HepG2 (cell line): ENCODE data around the gene IPPK. TPM values are rescaled to one million over a fixed set of nuclear protein-coding genes. Genes with fewer than 3 reads are reported as not detected.

Experiments
- ATAC-seq: fragments of 200-7000 bp; cut with Tn5 transposase; 3 replicates; pipeline ENCODE4 v1.9.1; 2020; ENCODE audit warnings: mild to moderate bottlenecking, moderate library complexity
- BruUV-seq: library from RNA; stranded (reverse); fragments of 400-500 nt; replicated peaks from 2 replicates; lab custom pipeline; 2021; lab: Mats Ljungman, UMichigan
- CTCF ChIA-PET: fragments of 300-600 bp; formaldehyde crosslinking; extraction: SDS; loops from one replicate; lab custom pipeline; 2021; ENCODE audit warnings: low total read pairs, inconsistent platforms, low intra/inter-chr PET ratio; lab: Yijun Ruan, JAX
- POLR2A ChIA-PET: fragments of 350-600 bp; sonication (Branson Sonifier 250); formaldehyde crosslinking; loops from one replicate; lab custom pipeline; 2020; ENCODE audit warnings: antibody characterized with exemption, inconsistent platforms; lab: Yijun Ruan, JAX
- DNase-seq: peaks from one replicate; pipeline ENCODE4 v3.0.0-alpha.2; 2015; ENCODE audit warnings: low spot score
- FAIRE-seq: peaks from 3 replicates; lab custom pipeline; 2011; peaks lifted over from hg19 to GRCh38; lab: Jason Lieb, UNC
- H2AFZ ChIP-seq: one replicate; pipeline ENCODE4 v1.6.1; 2011; ENCODE audit warnings: low read length, inconsistent platforms
- H3K27ac ChIP-seq: fragments of 300-600 bp; 3 replicates; pipeline ENCODE4 v1.8.0; 2011; ENCODE audit warnings: mixed run types, mild to moderate bottlenecking, mixed read lengths, low read length, inconsistent platforms; ENCODE audit not compliant: insufficient read depth; ENCODE audit errors: extremely low read length
- H3K27me3 ChIP-seq, 2 experiments: fragments of 200-600 bp in 1 of 2; 2 replicates in 1 of 2; 3 replicates in 1 of 2; pipeline versions ENCODE4 v1.6.0 to v1.8.0; 2011; ENCODE audit warnings: low read length in 2 of 2, mild to moderate bottlenecking in 2 of 2, moderate library complexity in 2 of 2, inconsistent platforms in 1 of 2; ENCODE audit not compliant: insufficient read depth in 2 of 2, control insufficient read depth in 1 of 2
- H3K36me3 ChIP-seq, 2 experiments: fragments of 200-600 bp in 1 of 2; replicated peaks in 1 of 2; 2 replicates in 1 of 2; 3 replicates in 1 of 2; pipeline versions ENCODE4 v1.5.1 to v1.8.0; 2011; ENCODE audit warnings: low read length in 2 of 2, inconsistent platforms in 1 of 2; ENCODE audit not compliant: insufficient read depth in 2 of 2, control insufficient read depth in 1 of 2
- H3K4me1 ChIP-seq: 2 replicates; pipeline ENCODE4 v1.5.1; 2012; ENCODE audit warnings: low read length, inconsistent platforms; ENCODE audit not compliant: insufficient read depth
- H3K4me2 ChIP-seq: 2 replicates; pipeline ENCODE4 v1.6.0; 2011; ENCODE audit warnings: low read depth, low read length, inconsistent platforms
- H3K4me3 ChIP-seq, 3 experiments: fragments of 200-600 bp in 1 of 3; sonication (generic), shearing (Covaris generic) in 1 of 3; replicated peaks in 1 of 3; 2 replicates each; pipeline ENCODE4 v1.5.1; 2011 to 2016; ENCODE audit warnings: low read length in 3 of 3, inconsistent platforms in 2 of 3, low read depth in 2 of 3, mild to moderate bottlenecking in 2 of 3, control low read depth in 1 of 3, mixed read lengths in 1 of 3; ENCODE audit not compliant: insufficient read depth in 1 of 3
- H3K79me2 ChIP-seq: one replicate; pipeline ENCODE4 v1.6.1; 2011; ENCODE audit warnings: low read length, inconsistent platforms; ENCODE audit not compliant: insufficient read depth
- H3K9ac ChIP-seq: 2 replicates; pipeline ENCODE4 v1.6.0; 2011; ENCODE audit warnings: mild to moderate bottlenecking, low read depth, low read length, inconsistent platforms; ENCODE audit not compliant: insufficient read depth
- H3K9me3 ChIP-seq: 2 replicates; pipeline ENCODE4 v1.5.1; 2012; ENCODE audit warnings: mild to moderate bottlenecking, low read length
- H4K20me1 ChIP-seq: 2 replicates; pipeline ENCODE4 v1.6.0; 2011; ENCODE audit warnings: inconsistent platforms, mild to moderate bottlenecking, low read length, moderate library complexity; ENCODE audit not compliant: insufficient read depth
- BCLAF1 ChIP-seq: fragments of 450-650 bp; IDR thresholded peaks from 2 replicates; pipeline ENCODE4 v1.6.1; 2017; ENCODE audit warnings: mild to moderate bottlenecking
- CBX5 ChIP-seq: sonication (generic); formaldehyde crosslinking; IDR thresholded peaks from 2 replicates; pipeline ENCODE4 v1.4.0; 2020; ENCODE audit warnings: missing genetic modification reagents, borderline replicate concordance
- GABPA ChIP-seq, 2 experiments: IDR thresholded peaks; 2 replicates each; pipeline ENCODE4 v1.6.1; 2011 to 2016; ENCODE audit warnings: low read depth in 2 of 2, low read length in 1 of 2, missing biosample characterization in 1 of 2, missing genetic modification characterization in 1 of 2
- SMARCC2 ChIP-seq: fragments of 450-650 bp; IDR thresholded peaks from 2 replicates; pipeline ENCODE4 v1.6.1; 2017; ENCODE audit warnings: antibody characterized with exemption, mild to moderate bottlenecking
- ZBTB3 ChIP-seq: sonication (generic); formaldehyde crosslinking; IDR thresholded peaks from 2 replicates; pipeline ENCODE4 v1.4.0; 2020; ENCODE audit warnings: low read depth, mild to moderate bottlenecking, moderate library complexity, missing genetic modification reagents, borderline replicate concordance
- ZMYM3 ChIP-seq: sonication (generic); formaldehyde crosslinking; IDR thresholded peaks from 2 replicates; pipeline ENCODE4 v1.5.1; 2020; ENCODE audit warnings: mild to moderate bottlenecking, missing genetic modification reagents
- ZNF337 ChIP-seq: sonication (generic); formaldehyde crosslinking; IDR thresholded peaks from 2 replicates; pipeline ENCODE4 v1.5.1; 2020; ENCODE audit warnings: missing genetic modification reagents, low read depth, mild to moderate bottlenecking, borderline replicate concordance
- ZNF547 ChIP-seq: sonication (generic); formaldehyde crosslinking; IDR thresholded peaks from 2 replicates; pipeline ENCODE4 v1.5.1; 2020; ENCODE audit warnings: mild to moderate bottlenecking, missing genetic modification reagents
- ZNF557 ChIP-seq: sonication (generic); formaldehyde crosslinking; IDR thresholded peaks from 2 replicates; pipeline ENCODE4 v1.4.0; 2020; ENCODE audit warnings: missing genetic modification reagents
- ZNF569 ChIP-seq: sonication (generic); formaldehyde crosslinking; IDR thresholded peaks from 2 replicates; pipeline ENCODE4 v1.5.0; 2020; ENCODE audit warnings: mild to moderate bottlenecking, missing genetic modification reagents, moderate library complexity, borderline replicate concordance
- ZNF761 ChIP-seq: sonication (generic); formaldehyde crosslinking; conservative IDR thresholded peaks from 2 replicates; pipeline ENCODE4 v1.4.0; 2020; ENCODE audit warnings: mild to moderate bottlenecking, missing genetic modification reagents
- WGBS: methylation state at CpG from one replicate; pipeline ENCODE4 v1.1.6; 2017; ENCODE audit warnings: low lambda C conversion rate; 5-methylcytosine and 5-hydroxymethylcytosine counted together
- in situ Hi-C: cut with HindIII; loops from 2 replicates; pipeline ENCODE4 v1.10.0; 2017; ENCODE audit warnings: low pct_unique_long_range_greater_than_20kb; ENCODE audit not compliant: extremely low pct_ligation_motif_present
- intact Hi-C: fragments of 100-400 bp; cut with micrococcal nuclease; formaldehyde crosslinking; loops from one replicate; pipeline ENCODE4 v1.10.0; 2022; ENCODE audit not compliant: unreplicated experiment
- polyA plus RNA-seq, 8 experiments: library from polyadenylated mRNA; depleted of rRNA in 3 of 8; stranded (reverse) in 7 of 8; unstranded in 1 of 8; fragments of >200 nt; fragmentation: Illumina TruSeq in 4 of 8; extraction: Trizol in 4 of 8; gene quantifications; 2 replicates each; pipeline versions ENCODE4 v1.2.1 to v1.2.3, GENCODE V29; 2011 to 2016; ENCODE audit warnings: low read depth in 4 of 8, missing spikeins in 1 of 8, mixed read lengths in 1 of 8; ENCODE audit not compliant: insufficient read depth in 1 of 8
- total RNA-seq, 5 experiments: library from RNA; depleted of rRNA; stranded (reverse); fragments of >200 nt; fragmentation: Illumina TruSeq; extraction: Trizol; gene quantifications; 2 replicates each; pipeline ENCODE4 v1.2.3, GENCODE V29; 2016; ENCODE audit warnings: low read depth in 1 of 5
- TF ChIP-seq, protein P1 (sequence below): sonication (generic); formaldehyde crosslinking; IDR thresholded peaks from 2 replicates; pipeline ENCODE4 v1.4.0; 2020; ENCODE audit warnings: missing genetic modification reagents
- TF ChIP-seq, protein P2 (sequence below): fragments of 450-650 bp; IDR thresholded peaks from 2 replicates; pipeline ENCODE4 v1.6.1; 2017

IPPK gene
- total and polyA plus RNA-seq, 2 of the 13 experiments (the other 11 are each of a cell fraction or from before 2014, with no cell fraction given): 9.9 to 14.1 TPM

DNA sequence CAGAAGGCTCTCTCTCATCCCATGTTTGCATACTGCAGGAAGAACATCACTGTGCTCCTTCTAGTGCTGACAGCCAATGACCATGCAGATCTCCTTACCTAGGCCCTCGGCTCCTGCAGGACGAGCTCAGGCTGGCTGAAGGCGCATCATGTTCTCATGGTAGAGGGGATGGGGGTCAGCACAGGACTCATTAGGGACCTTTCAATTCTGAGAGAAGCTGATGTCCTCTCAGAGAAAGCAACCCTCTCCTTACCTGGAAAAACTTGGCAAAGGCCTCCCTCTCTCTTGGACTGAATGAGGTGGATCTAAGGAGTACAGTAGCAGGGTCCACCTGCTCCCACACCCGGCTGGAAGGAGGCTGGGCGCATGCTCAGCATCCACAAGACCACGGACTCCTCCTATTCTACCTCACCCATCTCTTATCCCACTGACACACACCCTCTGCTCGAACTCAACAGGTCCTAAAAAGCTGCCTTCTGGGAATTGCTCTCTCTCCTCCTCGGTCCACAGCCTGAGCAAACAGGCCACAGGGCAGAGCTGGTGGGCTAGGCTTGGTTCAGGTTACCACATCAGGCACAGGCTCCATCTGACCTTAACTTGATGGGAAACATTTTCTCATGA lies 2.9 kb downstream of the IPPK start:
- no peaks in the 10 kb centered on the region for H3K9me3 ChIP-seq
- WGBS: 94% methylated on average over 8 of the region's 8 CpGs
- in situ Hi-C loops (no loop called here), intact Hi-C loops (no loop called here)
- peaks cover 42% of the 10 kb centered on the region for H3K4me1 ChIP-seq
- H3K4me2 ChIP-seq: no peak overlapping the region
- H3K36me3 ChIP-seq: peaks cover 2 to 12% of the 10 kb centered on the region in 2 experiments; a peak in 2 of 5 replicates
- FAIRE-seq: no peak
- H4K20me1 ChIP-seq: peaks cover 4% of the 10 kb centered on the region; the same call in 1 of the 2 replicates
- DNase-seq: no peak
- BruUV-seq: no TSS peak
- H3K27me3 ChIP-seq: no peaks in the 10 kb centered on the region; a peak in 1 of 5 replicates
- H3K4me3 ChIP-seq: no peak overlapping the region
- POLR2A ChIA-PET: no interaction called here
- H3K27ac ChIP-seq: no peak overlapping the region
- no peak overlapping the region for H3K9ac ChIP-seq
- TF ChIP-seq, protein P1, sequence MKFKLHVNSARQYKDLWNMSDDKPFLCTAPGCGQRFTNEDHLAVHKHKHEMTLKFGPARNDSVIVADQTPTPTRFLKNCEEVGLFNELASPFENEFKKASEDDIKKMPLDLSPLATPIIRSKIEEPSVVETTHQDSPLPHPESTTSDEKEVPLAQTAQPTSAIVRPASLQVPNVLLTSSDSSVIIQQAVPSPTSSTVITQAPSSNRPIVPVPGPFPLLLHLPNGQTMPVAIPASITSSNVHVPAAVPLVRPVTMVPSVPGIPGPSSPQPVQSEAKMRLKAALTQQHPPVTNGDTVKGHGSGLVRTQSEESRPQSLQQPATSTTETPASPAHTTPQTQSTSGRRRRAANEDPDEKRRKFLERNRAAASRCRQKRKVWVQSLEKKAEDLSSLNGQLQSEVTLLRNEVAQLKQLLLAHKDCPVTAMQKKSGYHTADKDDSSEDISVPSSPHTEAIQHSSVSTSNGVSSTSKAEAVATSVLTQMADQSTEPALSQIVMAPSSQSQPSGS (CRISPR knock-in tag): no peak
- TF ChIP-seq ZNF547 (CRISPR knock-in tag): no peak
- no peak for TF ChIP-seq ZNF557 (CRISPR knock-in tag)
- no peak for TF ChIP-seq GABPA (IDR thresholded peaks at IDR 0.05; ENCODE audit: low read depth, low read length)
- TF ChIP-seq GABPA (CRISPR knock-in tag; IDR thresholded peaks at IDR 0.05; ENCODE audit: low read depth): no peak
- TF ChIP-seq SMARCC2: no peak
- TF ChIP-seq BCLAF1: no peak
- TF ChIP-seq ZNF569 (CRISPR knock-in tag): no peak
- TF ChIP-seq ZBTB3 (CRISPR knock-in tag): no peak
- TF ChIP-seq ZNF761 (CRISPR knock-in tag): no peak
- no peak for TF ChIP-seq ZMYM3 (CRISPR knock-in tag)
- no peak for TF ChIP-seq ZNF337
- TF ChIP-seq CBX5 (CRISPR knock-in tag): no peak
- TF ChIP-seq, protein P2, sequence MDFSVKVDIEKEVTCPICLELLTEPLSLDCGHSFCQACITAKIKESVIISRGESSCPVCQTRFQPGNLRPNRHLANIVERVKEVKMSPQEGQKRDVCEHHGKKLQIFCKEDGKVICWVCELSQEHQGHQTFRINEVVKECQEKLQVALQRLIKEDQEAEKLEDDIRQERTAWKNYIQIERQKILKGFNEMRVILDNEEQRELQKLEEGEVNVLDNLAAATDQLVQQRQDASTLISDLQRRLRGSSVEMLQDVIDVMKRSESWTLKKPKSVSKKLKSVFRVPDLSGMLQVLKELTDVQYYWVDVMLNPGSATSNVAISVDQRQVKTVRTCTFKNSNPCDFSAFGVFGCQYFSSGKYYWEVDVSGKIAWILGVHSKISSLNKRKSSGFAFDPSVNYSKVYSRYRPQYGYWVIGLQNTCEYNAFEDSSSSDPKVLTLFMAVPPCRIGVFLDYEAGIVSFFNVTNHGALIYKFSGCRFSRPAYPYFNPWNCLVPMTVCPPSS: no peak
- TF ChIP-seq, all 625 proteins: peak for 0
- ATAC-seq: no peak
- CTCF ChIA-PET: no interaction called here
- Histone ChIP-seq H3K79me2 (peaks cover 42% of the 10 kb centered on the region), H2AFZ (no peak overlapping the region)
